ENCODE results near the gene EID2. TPM values are rescaled to one million over a fixed set of nuclear protein-coding genes. Genes with fewer than 3 reads are reported as not detected.

Gene EID2
- total and polyA plus RNA-seq, 4 donors = 8.0 to 13.0 (median 11.1) TPM

- H3K9me3 ChIP-seq (ENCODE audit: control insufficient read depth, low read length) = no peaks in the 10 kb centered on the region
- 70 to 75% methylated on average over 6 of the region's 6 CpGs for WGBS, 2 donors
- intact Hi-C loops (cut with DNase I) = no loop called here
These were observed 18.7 kb upstream of the EID2 start for GRCh38 chr19:39558624-39559117.

GRCh38 chr19:39557811-39558623 lies 18.1 kb upstream of the EID2 start:
- no peak overlapping the region for H3K4me3 ChIP-seq (ENCODE audit: low read length in 2 of 2)
- no peak overlapping the region for H3K27ac ChIP-seq (ENCODE audit: low read depth in 1 of 2, low read length in 2 of 2)
- DNase-seq = no peak
- ATAC-seq (ENCODE audit: low FRiP score) = no peak
- intact Hi-C loops (cut with DNase I) = no loop called here
- no peaks in the 10 kb centered on the region for H3K27me3 ChIP-seq (ENCODE audit: control insufficient read depth in 1 of 2, insufficient read depth in 2 of 2, low read length in 1 of 2)
- no peaks in the 10 kb centered on the region for H3K9me3 ChIP-seq (ENCODE audit: control insufficient read depth, low read length)
- 57 to 58% methylated on average over 5 of the region's 5 CpGs for WGBS, 2 donors
- no peaks in the 10 kb centered on the region for H3K4me1 ChIP-seq (ENCODE audit: control insufficient read depth in 1 of 2, insufficient read depth in 2 of 2, low read length in 2 of 2)
- H3K36me3 ChIP-seq (ENCODE audit: control insufficient read depth in 1 of 2, insufficient read depth in 2 of 2, low read length in 1 of 2) = no peaks in the 10 kb centered on the region

More at GRCh38 chr19:39558624-39559117, 18.7 kb upstream of the EID2 start:
- Histone ChIP-seq H3K27ac (ENCODE audit: low read depth in 1 of 2, low read length in 2 of 2) (no peak overlapping the region), H3K36me3 (ENCODE audit: control insufficient read depth in 1 of 2, insufficient read depth in 2 of 2, low read length in 1 of 2) (no peaks in the 10 kb centered on the region), H3K4me1 (ENCODE audit: control insufficient read depth in 1 of 2, insufficient read depth in 2 of 2, low read length in 2 of 2) (no peaks in the 10 kb centered on the region), H3K27me3 (ENCODE audit: control insufficient read depth in 1 of 2, insufficient read depth in 2 of 2, low read length in 1 of 2) (no peaks in the 10 kb centered on the region), H3K4me3 (ENCODE audit: low read length in 2 of 2) (no peak overlapping the region)
- no peak for ATAC-seq (ENCODE audit: low FRiP score)
- DNase-seq = no peak

GRCh38 chr19:39555883-39556282 lies 15.9 kb upstream of the EID2 start:
- no peaks in the 10 kb centered on the region for H3K36me3 ChIP-seq (ENCODE audit: control insufficient read depth in 1 of 2, insufficient read depth in 2 of 2, low read length in 1 of 2)
- H3K4me3 ChIP-seq (ENCODE audit: low read length in 2 of 2) = no peak overlapping the region
- H3K27ac ChIP-seq (ENCODE audit: low read depth in 1 of 2, low read length in 2 of 2) = no peak overlapping the region
- H3K9me3 ChIP-seq (ENCODE audit: control insufficient read depth, low read length) = no peaks in the 10 kb centered on the region
- intact Hi-C loops (cut with DNase I) = no loop called here
- no peaks in the 10 kb centered on the region for H3K4me1 ChIP-seq (ENCODE audit: control insufficient read depth in 1 of 2, insufficient read depth in 2 of 2, low read length in 2 of 2)
- 29 to 36% methylated on average over 1 of the region's 1 CpG for WGBS, 2 donors
- no peak for DNase-seq
- H3K27me3 ChIP-seq (ENCODE audit: control insufficient read depth in 1 of 2, insufficient read depth in 2 of 2, low read length in 1 of 2) = no peaks in the 10 kb centered on the region
- ATAC-seq (ENCODE audit: low FRiP score) = no peak

GRCh38 chr19:39554701-39555311 lies 14.8 kb upstream of the EID2 start:
- H3K27me3 ChIP-seq (ENCODE audit: control insufficient read depth in 1 of 2, insufficient read depth in 2 of 2, low read length in 1 of 2) = no peaks in the 10 kb centered on the region
- no peak for ATAC-seq (ENCODE audit: low FRiP score)
- no peaks in the 10 kb centered on the region for H3K36me3 ChIP-seq (ENCODE audit: control insufficient read depth in 1 of 2, insufficient read depth in 2 of 2, low read length in 1 of 2)
- WGBS, 2 donors = 60 to 61% methylated on average over 4 of the region's 4 CpGs
- no peaks in the 10 kb centered on the region for H3K4me1 ChIP-seq (ENCODE audit: control insufficient read depth in 1 of 2, insufficient read depth in 2 of 2, low read length in 2 of 2)
- DNase-seq = no peak
- no peak overlapping the region for H3K4me3 ChIP-seq (ENCODE audit: low read length in 2 of 2)
- intact Hi-C loops (cut with DNase I) = loop anchor here (5.0 kb wide), 2 partner anchors 212 to 412 kb away; no protein-coding TSS in a partner anchor
- no peak overlapping the region for H3K27ac ChIP-seq (ENCODE audit: low read depth in 1 of 2, low read length in 2 of 2)
- H3K9me3 ChIP-seq (ENCODE audit: control insufficient read depth, low read length) = no peaks in the 10 kb centered on the region

- H3K4me1 ChIP-seq (ENCODE audit: control insufficient read depth in 1 of 2, insufficient read depth in 2 of 2, low read length in 2 of 2) = no peaks in the 10 kb centered on the region
- H3K9me3 ChIP-seq (ENCODE audit: control insufficient read depth, low read length) = no peaks in the 10 kb centered on the region
- H3K27me3 ChIP-seq (ENCODE audit: control insufficient read depth in 1 of 2, insufficient read depth in 2 of 2, low read length in 1 of 2) = no peaks in the 10 kb centered on the region
- WGBS, 2 donors = 56 to 61% methylated on average over 7 of the region's 7 CpGs
- no peak for DNase-seq
- H3K27ac ChIP-seq (ENCODE audit: low read depth in 1 of 2, low read length in 2 of 2) = no peak overlapping the region
- intact Hi-C loops (cut with DNase I) = loop anchor here (5.0 kb wide), 2 partner anchors 214 to 414 kb away; no protein-coding TSS in a partner anchor
- no peaks in the 10 kb centered on the region for H3K36me3 ChIP-seq (ENCODE audit: control insufficient read depth in 1 of 2, insufficient read depth in 2 of 2, low read length in 1 of 2)
- ATAC-seq (ENCODE audit: low FRiP score) = no peak
- no peak overlapping the region for H3K4me3 ChIP-seq (ENCODE audit: low read length in 2 of 2)
These were observed 13.2 kb upstream of the EID2 start for GRCh38 chr19:39553082-39553652.

- intact Hi-C loops (cut with DNase I) = loop anchor here (5.0 kb wide), 2 partner anchors 217 to 417 kb away; no protein-coding TSS in a partner anchor
These were observed 10.2 kb upstream of the EID2 start for GRCh38 chr19:39550197-39550596.

GRCh38 chr19:39546599-39546998 lies 6.6 kb upstream of the EID2 start:
- ATAC-seq (ENCODE audit: low FRiP score) (no peak), DNase-seq (no peak)
- no peaks in the 10 kb centered on the region for H3K9me3 ChIP-seq (ENCODE audit: control insufficient read depth, low read length)
- no peak overlapping the region for H3K4me3 ChIP-seq (ENCODE audit: low read length in 2 of 2)
- 50 to 51% methylated on average over 8 of the region's 8 CpGs for WGBS, 2 donors
- H3K36me3 ChIP-seq (ENCODE audit: control insufficient read depth in 1 of 2, insufficient read depth in 2 of 2, low read length in 1 of 2) = no peaks in the 10 kb centered on the region
- H3K4me1 ChIP-seq (ENCODE audit: control insufficient read depth in 1 of 2, insufficient read depth in 2 of 2, low read length in 2 of 2) = no peaks in the 10 kb centered on the region
- no peaks in the 10 kb centered on the region for H3K27me3 ChIP-seq (ENCODE audit: control insufficient read depth in 1 of 2, insufficient read depth in 2 of 2, low read length in 1 of 2)
- H3K27ac ChIP-seq (ENCODE audit: low read depth in 1 of 2, low read length in 2 of 2) = no peak overlapping the region
- intact Hi-C loops (cut with DNase I) = loop anchor here in 1 of 2 donors (10.0 kb wide), 1 partner anchor 298 kb away; the partner anchor contains the start of gene FBL

More at GRCh38 chr19:39550197-39550596, 10.2 kb upstream of the EID2 start:
- Histone ChIP-seq H3K27me3 (ENCODE audit: control insufficient read depth in 1 of 2, insufficient read depth in 2 of 2, low read length in 1 of 2) (no peaks in the 10 kb centered on the region), H3K36me3 (ENCODE audit: control insufficient read depth in 1 of 2, insufficient read depth in 2 of 2, low read length in 1 of 2) (no peaks in the 10 kb centered on the region), H3K27ac (ENCODE audit: low read depth in 1 of 2, low read length in 2 of 2) (no peak overlapping the region), H3K4me3 (ENCODE audit: low read length in 2 of 2) (no peak overlapping the region), H3K9me3 (ENCODE audit: control insufficient read depth, low read length) (no peaks in the 10 kb centered on the region), H3K4me1 (ENCODE audit: control insufficient read depth in 1 of 2, insufficient read depth in 2 of 2, low read length in 2 of 2) (no peaks in the 10 kb centered on the region)
- ATAC-seq (ENCODE audit: low FRiP score) = no peak
- DNase-seq = no peak
- WGBS, 2 donors = 81 to 82% methylated on average over 5 of the region's 5 CpGs

GRCh38 chr19:39544911-39545310 lies 5.0 kb upstream of the EID2 start:
- DNase-seq = no peak

More at GRCh38 chr19:39544911-39545310, 5.0 kb upstream of the EID2 start:
- no peak overlapping the region for H3K27ac ChIP-seq (ENCODE audit: low read depth in 1 of 2, low read length in 2 of 2)
- no peak overlapping the region for H3K4me3 ChIP-seq (ENCODE audit: low read length in 2 of 2)
- intact Hi-C loops (cut with DNase I) = loop anchor here in 1 of 2 donors (10.0 kb wide), 1 partner anchor 300 kb away; the partner anchor contains the start of gene FBL
- no peaks in the 10 kb centered on the region for H3K4me1 ChIP-seq (ENCODE audit: control insufficient read depth in 1 of 2, insufficient read depth in 2 of 2, low read length in 2 of 2)
- no peaks in the 10 kb centered on the region for H3K9me3 ChIP-seq (ENCODE audit: control insufficient read depth, low read length)
- H3K36me3 ChIP-seq (ENCODE audit: control insufficient read depth in 1 of 2, insufficient read depth in 2 of 2, low read length in 1 of 2) = no peaks in the 10 kb centered on the region
- 63 to 69% methylated on average over 1 of the region's 1 CpG for WGBS, 2 donors
- no peaks in the 10 kb centered on the region for H3K27me3 ChIP-seq (ENCODE audit: control insufficient read depth in 1 of 2, insufficient read depth in 2 of 2, low read length in 1 of 2)
- no peak for ATAC-seq (ENCODE audit: low FRiP score)

Measured in aorta (tissue), 5 donors.